ENCODE results near the gene PCSK7. TPM values are rescaled to one million over a fixed set of nuclear protein-coding genes. Genes with fewer than 3 reads are reported as not detected.

PCSK7 gene
- total RNA-seq, 2 experiments from 2014 or later, result 229 to 247 TPM

DNA sequence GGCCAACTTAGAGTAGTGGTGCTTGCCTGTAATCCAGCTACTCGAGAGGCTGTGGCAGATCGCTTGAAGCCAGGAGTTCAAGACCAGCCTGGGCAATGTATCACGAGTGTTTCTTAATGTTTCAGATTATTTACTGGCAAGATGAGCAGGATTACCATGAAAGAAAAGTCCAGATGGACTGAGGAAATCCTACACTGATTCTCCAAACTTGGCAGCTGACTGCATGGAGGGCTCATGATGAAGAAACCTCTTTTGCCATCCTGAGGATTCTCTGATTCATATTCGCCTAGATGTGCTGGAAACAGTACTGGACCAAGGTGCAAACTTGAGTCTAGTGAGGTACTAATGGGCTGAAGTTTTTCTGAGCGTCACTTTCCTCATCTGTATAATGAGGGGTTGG is 56.1 kb downstream of the PCSK7 start:
- Histone ChIP-seq H3K27me3 (ENCODE audit: control insufficient read depth in 1 of 2, insufficient read depth in 2 of 2, low read length in 2 of 2) (no peaks in the 10 kb centered on the region), H3K36me3 (ENCODE audit: insufficient read depth, low read length) (peaks cover 3% of the 10 kb centered on the region), H3K27ac (ENCODE audit: low read depth in 1 of 2, low read length in 2 of 2) (no peak overlapping the region), H3K4me1 (ENCODE audit: insufficient read depth, low read length) (peaks cover 23% of the 10 kb centered on the region), H3K9me3 (ENCODE audit: control insufficient read depth in 1 of 2, insufficient read depth in 1 of 2, low read length in 2 of 2) (no peaks in the 10 kb centered on the region), H3K4me3 (ENCODE audit: low read length) (no peak overlapping the region)
- Mint-ChIP-seq H3K9me3 (no peaks in the 10 kb centered on the region), H3K27me3 (no peaks in the 10 kb centered on the region), H3K4me1 (ENCODE audit: low read depth) (peaks cover 39% of the 10 kb centered on the region), H3K36me3 (ENCODE audit: low read depth) (peaks cover 15% of the 10 kb centered on the region), H3K27ac (no peak overlapping the region), H3K4me3 (peak overlapping the region; percentile 45)
- no peak for ATAC-seq (ENCODE audit: poor library complexity)
- DNase-seq, result no peak
- ChIA-PET CTCF (interaction anchor here (1.0 kb wide), 1 partner anchor 37 kb away, joined by 3 read pairs; no protein-coding TSS in a partner anchor), POLR2A (interaction anchor here (1.3 kb wide), 1 partner anchor 32 kb away, joined by 3 read pairs; the partner anchor contains the start of gene PAFAH1B2)
- intact Hi-C loops (cut with DNase I, micrococcal nuclease), result loop anchor here in 1 of 2 experiments (5.0 kb wide), 1 partner anchor 33 kb away; the partner anchor contains the start of gene PAFAH1B2
- TF ChIP-seq CTCF (IDR thresholded peaks at IDR 0.05), result no peak

- no peaks in the 10 kb centered on the region for H3K9me3 Mint-ChIP-seq
- H3K4me3 ChIP-seq (ENCODE audit: low read length), result no peak overlapping the region
- ChIA-PET POLR2A (interaction anchor here (0.6 to 1.3 kb wide), 2 partner anchors 31 to 1188 kb away, joined by 3 read pairs; partner anchors contain the start of gene PAFAH1B2), CTCF (interaction anchor here (1.0 kb wide), 1 partner anchor 36 kb away, joined by 3 read pairs; no protein-coding TSS in a partner anchor)
- peaks cover 6% of the 10 kb centered on the region for H3K36me3 ChIP-seq (ENCODE audit: insufficient read depth, low read length)
- H3K9me3 ChIP-seq (ENCODE audit: control insufficient read depth in 1 of 2, insufficient read depth in 1 of 2, low read length in 2 of 2), result no peaks in the 10 kb centered on the region
- peaks cover 32% of the 10 kb centered on the region for H3K4me1 Mint-ChIP-seq (ENCODE audit: low read depth)
- H3K27me3 ChIP-seq (ENCODE audit: control insufficient read depth in 1 of 2, insufficient read depth in 2 of 2, low read length in 2 of 2), result no peaks in the 10 kb centered on the region
- DNase-seq, result no peak
- no peak for TF ChIP-seq CTCF (IDR thresholded peaks at IDR 0.05)
- peaks cover 20% of the 10 kb centered on the region for H3K36me3 Mint-ChIP-seq (ENCODE audit: low read depth)
- H3K4me1 ChIP-seq (ENCODE audit: insufficient read depth, low read length), result peaks cover 16% of the 10 kb centered on the region
- no peak for ATAC-seq (ENCODE audit: poor library complexity)
- H3K27ac ChIP-seq (ENCODE audit: low read depth in 1 of 2, low read length in 2 of 2), result no peak overlapping the region
- H3K27ac Mint-ChIP-seq, result no peak overlapping the region
- no peaks in the 10 kb centered on the region for H3K27me3 Mint-ChIP-seq
- intact Hi-C loops (cut with DNase I, micrococcal nuclease), result loop anchor here in 1 of 2 experiments (5.0 kb wide), 1 partner anchor 33 kb away; the partner anchor contains the start of gene PAFAH1B2
- no peak overlapping the region for H3K4me3 Mint-ChIP-seq
Measured at GRCh38 chr11:117175104-117175503, 56.8 kb downstream of the PCSK7 start.

- CTCF ChIA-PET, result interaction anchor here (1.3 kb wide), 1 partner anchor 8 kb away, joined by 5 read pairs; no protein-coding TSS in a partner anchor
- H3K27me3 ChIP-seq (ENCODE audit: control insufficient read depth in 1 of 2, insufficient read depth in 2 of 2, low read length in 2 of 2), result no peaks in the 10 kb centered on the region
- H3K9me3 Mint-ChIP-seq, result no peaks in the 10 kb centered on the region
- H3K4me1 ChIP-seq (ENCODE audit: insufficient read depth, low read length), result no peaks in the 10 kb centered on the region
- peaks cover 27% of the 10 kb centered on the region for H3K36me3 Mint-ChIP-seq (ENCODE audit: low read depth)
- H3K4me3 Mint-ChIP-seq, result no peak overlapping the region
- H3K27ac ChIP-seq (ENCODE audit: low read depth in 1 of 2, low read length in 2 of 2), result no peak overlapping the region
- no peaks in the 10 kb centered on the region for H3K9me3 ChIP-seq (ENCODE audit: control insufficient read depth in 1 of 2, insufficient read depth in 1 of 2, low read length in 2 of 2)
- no peak for DNase-seq
- POLR2A ChIA-PET, result interaction anchor here (1.6 to 3.0 kb wide), 2 partner anchors 9 to 29 kb away, joined by 4 to 16 read pairs; partner anchors contain the start of gene PAFAH1B2
- H3K27me3 Mint-ChIP-seq, result no peaks in the 10 kb centered on the region
- H3K36me3 ChIP-seq (ENCODE audit: insufficient read depth, low read length), result peaks cover 22% of the 10 kb centered on the region
- no peak for TF ChIP-seq CTCF (IDR thresholded peaks at IDR 0.05)
- H3K4me1 Mint-ChIP-seq (ENCODE audit: low read depth), result peaks cover 13% of the 10 kb centered on the region
- H3K4me3 ChIP-seq (ENCODE audit: low read length), result no peak overlapping the region
- ATAC-seq (ENCODE audit: poor library complexity), result no peak
- intact Hi-C loops (cut with DNase I, micrococcal nuclease), result no loop called here
- peak overlapping the region; percentile 39 for H3K27ac Mint-ChIP-seq
Measured at GRCh38 chr11:117172724-117173421, 59.0 kb downstream of the PCSK7 start.
